ENCODE measurements around the gene OPTN.

- TF ChIP-seq POLR2AphosphoS5 (IDR thresholded peaks at IDR 0.05) (no peak), CTCF (IDR thresholded peaks at IDR 0.05) (no peak)
Observed at GRCh38 chr10:13117841-13118783, 18.1 kb downstream of the OPTN start.

All from gastroesophageal sphincter (tissue), 3 donors.